Measurements from ENCODE around the gene ALKBH6.
A peak's percentile ranks its signal among the peaks of the same experiment; 100 is the strongest.
"Not testable (repeated sequence)": the region's sequence is repeated elsewhere in the genome, so short reads cannot be mapped to it uniquely, and the experiment has no call there.

ALKBH6 gene

GRCh38 chr19:36041831-36042230 is 27.8 kb upstream of the ALKBH6 start:
- TF ChIP-seq CTCF (conservative IDR thresholded peaks at IDR 0.05; ENCODE audit: low read length) = no peak
- peak; percentile 96 for DNase-seq (ENCODE audit: low read depth)
- no peak overlapping the region for H3K4me3 ChIP-seq (ENCODE audit: low read length)

- H3K4me3 ChIP-seq (ENCODE audit: low read length); DNase-seq (ENCODE audit: low read depth): not testable (repeated sequence)
These were observed 27.1 kb upstream of the ALKBH6 start for GRCh38 chr19:36041092-36041491.

- DNase-seq (ENCODE audit: low read depth) = no peak
- H3K4me3 ChIP-seq (ENCODE audit: low read length) = no peak overlapping the region
- no peak for TF ChIP-seq CTCF (conservative IDR thresholded peaks at IDR 0.05; ENCODE audit: low read length)
These were observed 26.5 kb upstream of the ALKBH6 start for GRCh38 chr19:36040495-36040894.

GRCh38 chr19:36032251-36033104 is 18.5 kb upstream of the ALKBH6 start, which contains the start of gene CLIP3:
TSS of gene CLIP3 (minus strand) at chr19:36032873. CDS start at chr19:36032357, 516 bp downstream.
- H3K4me3 ChIP-seq (ENCODE audit: low read length) = peak within 1 kb of the TSS; percentile 91
- TF ChIP-seq CTCF (conservative IDR thresholded peaks at IDR 0.05; ENCODE audit: low read length) = no peak
- DNase-seq (ENCODE audit: low read depth) = peak; percentile 67

GRCh38 chr19:36031308-36031707 is 17.3 kb upstream of the ALKBH6 start:
- H3K4me3 ChIP-seq (ENCODE audit: low read length) = peak overlapping the region; percentile 10; the same call in 1 of the 2 replicates
- DNase-seq (ENCODE audit: low read depth) = no peak
- TF ChIP-seq CTCF (conservative IDR thresholded peaks at IDR 0.05; ENCODE audit: low read length) = no peak

- TF ChIP-seq CTCF (conservative IDR thresholded peaks at IDR 0.05; ENCODE audit: low read length) = peak; percentile 47
- H3K4me3 ChIP-seq (ENCODE audit: low read length) = no peak overlapping the region
- peak; percentile 59 for DNase-seq (ENCODE audit: low read depth)
These were observed 16.5 kb upstream of the ALKBH6 start for GRCh38 chr19:36030264-36031148.

GRCh38 chr19:36028313-36029041 is 14.5 kb upstream of the ALKBH6 start:
- no peak for TF ChIP-seq CTCF (conservative IDR thresholded peaks at IDR 0.05; ENCODE audit: low read length)
- DNase-seq (ENCODE audit: low read depth) = no peak
- no peak overlapping the region for H3K4me3 ChIP-seq (ENCODE audit: low read length)

Data from AG10803 (cell line).